Ascending aorta (tissue), 2 donors: ENCODE results near the gene NUDT8. TPM values are rescaled to one million over a fixed set of nuclear protein-coding genes. Genes with fewer than 3 reads are reported as not detected.
"Not testable (repeated sequence)": the region's sequence is repeated elsewhere in the genome, so short reads cannot be mapped to it uniquely, and the experiment has no call there.

Source experiments
- DNase-seq, 2 donors: peaks; one replicate each; pipeline ENCODE4 v3.0.0-alpha.2; 2019; ENCODE audit warnings: low spot score in 2 of 2
- H3K27ac ChIP-seq, 2 donors: fragments of 200-600 bp; sonication (generic); one replicate each; pipeline ENCODE4 v1.5.1; 2016 to 2017; ENCODE audit warnings: mild to moderate bottlenecking in 1 of 2
- H3K27me3 ChIP-seq: fragments of 200-600 bp; sonication (generic); one replicate; pipeline ENCODE4 v1.5.1; 2017
- H3K36me3 ChIP-seq, 2 donors: fragments of 200-600 bp; sonication (generic); one replicate each; pipeline ENCODE4 v1.5.1; 2016
- H3K4me1 ChIP-seq, 2 donors: fragments of 200-600 bp; sonication (generic); one replicate each; pipeline ENCODE4 v1.5.1; 2016 to 2017; ENCODE audit warnings: mild to moderate bottlenecking in 1 of 2
- H3K4me3 ChIP-seq, 2 donors: fragments of 200-600 bp; sonication (generic); one replicate each; pipeline ENCODE4 v1.5.1; 2016 to 2017; ENCODE audit warnings: mild to moderate bottlenecking in 1 of 2
- H3K9me3 ChIP-seq, 2 donors: fragments of 200-600 bp; sonication (generic); one replicate each; pipeline ENCODE4 v1.5.1; 2016
- CTCF ChIP-seq, 3 experiments: fragments of 200-600 bp in 2 of 3; fragments of 450-650 bp in 1 of 3; sonication (generic) in 2 of 3; IDR thresholded peaks; one replicate each; pipeline ENCODE4 v1.5.1; 2016 to 2019; ENCODE audit warnings: antibody characterized with exemption in 3 of 3, mild to moderate bottlenecking in 1 of 3, moderate library complexity in 1 of 3
- intact Hi-C: fragments of 100-400 bp; cut with DNase I; formaldehyde crosslinking; loops from one replicate; pipeline ENCODE4 v1.15.1; 2023
- total RNA-seq: library from RNA; depleted of rRNA; stranded (reverse); fragments of >200 nt; gene quantifications from one replicate; pipeline ENCODE4 v1.1.0, GENCODE V29; 2016

The NUDT8 gene
- total RNA-seq, 1 donor from 2014 or later = 23.4 TPM

GRCh38 chr11:67599149-67599548 lies 30.6 kb downstream of the NUDT8 start:
- intact Hi-C loops = no loop called here

GRCh38 chr11:67597963-67598362 lies 31.8 kb downstream of the NUDT8 start:
- H3K27ac ChIP-seq, H3K4me3 ChIP-seq, intact Hi-C loops, H3K36me3 ChIP-seq, H3K27me3 ChIP-seq, DNase-seq, H3K9me3 ChIP-seq: not testable (repeated sequence)
- H3K4me1 ChIP-seq = peaks cover 3 to 16% of the 10 kb centered on the region in 2 donors

More at GRCh38 chr11:67599149-67599548, 30.6 kb downstream of the NUDT8 start:
- Histone ChIP-seq H3K36me3 (no peaks in the 10 kb centered on the region), H3K27me3 (no peaks in the 10 kb centered on the region), H3K4me1 (peaks cover 0 to 5% of the 10 kb centered on the region in 2 donors), H3K4me3 (no peak overlapping the region), H3K9me3 (no peaks in the 10 kb centered on the region), H3K27ac (no peak overlapping the region)
- no peak for TF ChIP-seq CTCF (IDR thresholded peaks at IDR 0.05)
- no peak for DNase-seq

- DNase-seq, H3K27ac ChIP-seq, H3K36me3 ChIP-seq, H3K9me3 ChIP-seq, intact Hi-C loops, H3K27me3 ChIP-seq, H3K4me3 ChIP-seq: not testable (repeated sequence)
- H3K4me1 ChIP-seq = peaks cover 3 to 18% of the 10 kb centered on the region in 2 donors
These were observed 32.3 kb downstream of the NUDT8 start for GRCh38 chr11:67597458-67597857.

GRCh38 chr11:67596753-67597300 lies 32.9 kb downstream of the NUDT8 start:
- H3K36me3 ChIP-seq = no peaks in the 10 kb centered on the region
- no peaks in the 10 kb centered on the region for H3K9me3 ChIP-seq
- intact Hi-C loops = no loop called here
- peaks cover 3 to 18% of the 10 kb centered on the region in 2 donors for H3K4me1 ChIP-seq
- H3K27me3 ChIP-seq = no peaks in the 10 kb centered on the region
- H3K4me3 ChIP-seq = no peak overlapping the region
- TF ChIP-seq CTCF (IDR thresholded peaks at IDR 0.05) = no peak
- DNase-seq = no peak
- H3K27ac ChIP-seq = no peak overlapping the region

GRCh38 chr11:67594480-67594879 lies 35.3 kb downstream of the NUDT8 start:
- Histone ChIP-seq H3K4me3 (no peak overlapping the region), H3K4me1 (peaks cover 3 to 18% of the 10 kb centered on the region in 2 donors), H3K36me3 (no peaks in the 10 kb centered on the region), H3K27me3 (no peaks in the 10 kb centered on the region), H3K9me3 (no peaks in the 10 kb centered on the region), H3K27ac (peak overlapping the region; percentile 74 to 84)
- TF ChIP-seq CTCF (IDR thresholded peaks at IDR 0.05) = no peak
- intact Hi-C loops = no loop called here
- DNase-seq = no peak

GRCh38 chr11:67593565-67593905 lies 36.2 kb downstream of the NUDT8 start:
- Histone ChIP-seq H3K36me3 (peaks cover 5 to 6% of the 10 kb centered on the region in 2 donors), H3K4me3 (no peak overlapping the region), H3K27me3 (no peaks in the 10 kb centered on the region), H3K27ac (peak overlapping the region; percentile 74 to 84), H3K4me1 (peaks cover 3 to 18% of the 10 kb centered on the region in 2 donors), H3K9me3 (no peaks in the 10 kb centered on the region)
- TF ChIP-seq CTCF (IDR thresholded peaks at IDR 0.05) = no peak
- intact Hi-C loops = no loop called here
- DNase-seq = no peak
